ENCODE data around the gene SBNO2. TPM values are rescaled to one million over a fixed set of nuclear protein-coding genes. Genes with fewer than 3 reads are reported as not detected.

Gene SBNO2
- total and polyA plus RNA-seq, 12 donors, result 12.6 to 61.3 (median 16.1) TPM

DNA sequence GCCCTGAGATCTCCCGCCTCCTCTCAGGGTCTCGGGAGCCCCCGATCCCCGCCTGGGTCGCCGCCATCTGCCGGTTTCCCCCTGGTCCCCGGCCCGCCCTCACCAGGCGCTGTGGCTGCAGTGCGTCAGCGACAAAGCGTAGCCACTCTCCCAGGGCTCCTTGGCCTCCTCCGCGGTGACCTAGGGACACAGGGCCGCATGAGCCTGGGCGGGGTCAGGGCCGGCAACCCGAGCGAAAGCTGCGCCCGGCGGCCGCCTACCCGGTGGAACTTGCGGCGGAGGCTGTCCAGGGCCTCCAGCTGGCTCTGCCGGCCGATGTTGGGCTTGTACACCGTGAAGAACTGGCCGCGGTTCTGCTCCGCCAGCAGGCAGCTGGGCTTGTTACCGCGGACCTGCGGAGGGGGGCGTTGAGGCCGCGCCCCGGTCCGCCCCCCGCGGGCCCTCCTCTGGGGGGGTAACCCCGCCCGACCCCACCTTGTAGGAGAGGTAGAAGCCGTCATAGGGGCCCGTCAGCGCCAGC, 65.0 kb downstream of the SBNO2 start:
- H3K27ac ChIP-seq, result peak overlapping the region in 1 of 10 donors; percentile 72
- H3K36me3 ChIP-seq, result peaks cover 0 to 80% (median 31%) of the 10 kb centered on the region in 9 donors
- peaks cover 22 to 60% (median 37%) of the 10 kb centered on the region in 9 donors for H3K4me1 ChIP-seq
- ATAC-seq (no peak), DNase-seq (no peak)
- TF ChIP-seq, protein P1, sequence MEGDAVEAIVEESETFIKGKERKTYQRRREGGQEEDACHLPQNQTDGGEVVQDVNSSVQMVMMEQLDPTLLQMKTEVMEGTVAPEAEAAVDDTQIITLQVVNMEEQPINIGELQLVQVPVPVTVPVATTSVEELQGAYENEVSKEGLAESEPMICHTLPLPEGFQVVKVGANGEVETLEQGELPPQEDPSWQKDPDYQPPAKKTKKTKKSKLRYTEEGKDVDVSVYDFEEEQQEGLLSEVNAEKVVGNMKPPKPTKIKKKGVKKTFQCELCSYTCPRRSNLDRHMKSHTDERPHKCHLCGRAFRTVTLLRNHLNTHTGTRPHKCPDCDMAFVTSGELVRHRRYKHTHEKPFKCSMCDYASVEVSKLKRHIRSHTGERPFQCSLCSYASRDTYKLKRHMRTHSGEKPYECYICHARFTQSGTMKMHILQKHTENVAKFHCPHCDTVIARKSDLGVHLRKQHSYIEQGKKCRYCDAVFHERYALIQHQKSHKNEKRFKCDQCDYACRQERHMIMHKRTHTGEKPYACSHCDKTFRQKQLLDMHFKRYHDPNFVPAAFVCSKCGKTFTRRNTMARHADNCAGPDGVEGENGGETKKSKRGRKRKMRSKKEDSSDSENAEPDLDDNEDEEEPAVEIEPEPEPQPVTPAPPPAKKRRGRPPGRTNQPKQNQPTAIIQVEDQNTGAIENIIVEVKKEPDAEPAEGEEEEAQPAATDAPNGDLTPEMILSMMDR (IDR thresholded peaks at IDR 0.05), result no peak
- H3K27me3 ChIP-seq, result no peaks in the 10 kb centered on the region
- intact Hi-C loops (cut with DNase I), result loop anchor here in 1 of 10 donors (2.0 kb wide), 1 partner anchor 40 kb away; no protein-coding TSS in a partner anchor
- WGBS, 2 donors, result 90 to 91% methylated on average over 45 to 48 of the region's 48 CpGs
- peak overlapping the region in 1 of 10 donors; percentile 38 for H3K4me3 ChIP-seq
- H3K9me3 ChIP-seq, result no peaks in the 10 kb centered on the region

GRCh38 chr19:1108291-1109031, 65.6 kb downstream of the SBNO2 start:
- Histone ChIP-seq H3K4me1 (peaks cover 18 to 55% (median 32%) of the 10 kb centered on the region in 9 donors), H3K36me3 (peaks cover 0 to 73% (median 31%) of the 10 kb centered on the region in 9 donors), H3K27ac (peak overlapping the region in 1 of 10 donors; percentile 72), H3K9me3 (no peaks in the 10 kb centered on the region), H3K27me3 (no peaks in the 10 kb centered on the region), H3K4me3 (peak overlapping the region in 1 of 10 donors; percentile 38)
- ATAC-seq (no peak), DNase-seq (no peak)
- TF ChIP-seq, protein P1 (IDR thresholded peaks at IDR 0.05), result no peak
- 92 to 94% methylated on average over 57 to 89 of the region's 89 CpGs for WGBS, 2 donors
- intact Hi-C loops (cut with DNase I), result loop anchor here in 1 of 10 donors (2.0 kb wide), 1 partner anchor 40 kb away; no protein-coding TSS in a partner anchor

DNA sequence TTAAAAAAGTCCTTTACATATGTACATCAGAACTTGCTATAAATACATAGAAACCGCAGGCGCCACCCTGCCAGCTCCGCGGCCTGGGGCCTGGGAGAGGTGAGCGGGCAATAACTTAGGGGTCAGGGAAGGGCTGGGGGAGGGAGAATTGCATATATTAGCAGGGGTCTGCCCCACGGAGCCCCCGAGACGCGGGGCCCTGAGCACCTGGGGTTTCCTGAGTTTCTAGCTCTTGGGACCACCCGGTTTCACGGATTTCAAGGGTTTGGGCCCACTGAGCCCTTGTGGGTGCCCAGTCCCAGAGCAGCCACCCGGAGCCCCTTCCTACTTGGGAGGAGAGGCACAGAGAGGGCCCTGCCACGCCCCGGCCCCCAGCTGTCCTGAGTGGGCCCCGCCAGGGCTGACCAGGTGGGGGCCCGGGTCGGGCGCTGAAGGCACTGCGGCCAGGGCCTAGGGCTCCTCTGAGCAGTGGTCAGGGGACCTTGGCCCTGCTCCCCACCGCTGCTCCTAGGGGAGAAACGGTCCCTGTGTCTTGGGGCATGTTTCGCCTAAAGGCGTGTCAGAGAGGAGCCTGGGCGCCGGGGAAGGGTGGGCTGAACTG, 66.3 kb downstream of the SBNO2 start:
- WGBS, 2 donors, result 91 to 94% methylated on average over 22 to 25 of the region's 25 CpGs
- ATAC-seq (no peak), DNase-seq (no peak)
- no peak overlapping the region for H3K4me3 ChIP-seq
- TF ChIP-seq, protein P1 (IDR thresholded peaks at IDR 0.05), result no peak
- intact Hi-C loops (cut with DNase I), result loop anchor here in 1 of 10 donors (2.0 kb wide), 1 partner anchor 41 kb away; no protein-coding TSS in a partner anchor
- no peaks in the 10 kb centered on the region for H3K27me3 ChIP-seq
- H3K27ac ChIP-seq, result peak overlapping the region in 2 of 10 donors; percentile 24 to 36
- peaks cover 0 to 70% (median 31%) of the 10 kb centered on the region in 9 donors for H3K36me3 ChIP-seq
- peaks cover 21 to 55% (median 32%) of the 10 kb centered on the region in 9 donors for H3K4me1 ChIP-seq
- no peaks in the 10 kb centered on the region for H3K9me3 ChIP-seq

Measured in heart right ventricle (tissue), 16 donors.